Subcutaneous adipose tissue (tissue), 4 donors: ENCODE results near the gene DTNB. TPM values are rescaled to one million over a fixed set of nuclear protein-coding genes. Genes with fewer than 3 reads are reported as not detected.

Experiments used
- total RNA-seq, 4 donors: library from RNA; depleted of rRNA; stranded (reverse); fragments of >200 nt; gene quantifications; one replicate each; pipeline ENCODE4 v1.1.0, GENCODE V29; 2016
- TF ChIP-seq, protein P1 (sequence below): fragments of 450-650 bp; IDR thresholded peaks from one replicate; pipeline ENCODE4 v1.5.1; 2016; ENCODE audit warnings: low read depth, mild to moderate bottlenecking, control low read depth, antibody characterized with exemption, moderate library complexity

DTNB gene
- total RNA-seq, 4 donors from 2014 or later: 4.6 to 11.6 (median 7.3) TPM

DNA sequence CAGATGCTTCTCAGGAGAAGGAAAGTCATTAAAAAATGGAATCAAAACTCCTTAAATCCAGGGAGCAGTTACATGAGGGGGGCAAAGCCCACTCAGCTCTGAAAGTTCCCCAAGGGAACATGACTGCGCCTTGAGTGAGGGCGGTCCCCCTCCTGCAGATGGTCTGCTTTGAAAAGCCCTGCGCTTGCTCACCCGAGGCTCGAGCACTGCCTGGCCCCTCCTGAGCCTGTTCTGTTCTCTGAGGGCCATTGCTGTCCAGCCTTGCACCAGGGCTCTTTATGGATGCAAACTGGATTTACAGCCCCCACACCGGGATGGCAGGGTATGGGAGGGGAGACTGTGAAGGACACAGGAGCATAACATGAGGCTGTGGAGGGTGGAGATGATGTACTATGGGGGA lies 293.8 kb downstream of the DTNB start:
- TF ChIP-seq, protein P1, sequence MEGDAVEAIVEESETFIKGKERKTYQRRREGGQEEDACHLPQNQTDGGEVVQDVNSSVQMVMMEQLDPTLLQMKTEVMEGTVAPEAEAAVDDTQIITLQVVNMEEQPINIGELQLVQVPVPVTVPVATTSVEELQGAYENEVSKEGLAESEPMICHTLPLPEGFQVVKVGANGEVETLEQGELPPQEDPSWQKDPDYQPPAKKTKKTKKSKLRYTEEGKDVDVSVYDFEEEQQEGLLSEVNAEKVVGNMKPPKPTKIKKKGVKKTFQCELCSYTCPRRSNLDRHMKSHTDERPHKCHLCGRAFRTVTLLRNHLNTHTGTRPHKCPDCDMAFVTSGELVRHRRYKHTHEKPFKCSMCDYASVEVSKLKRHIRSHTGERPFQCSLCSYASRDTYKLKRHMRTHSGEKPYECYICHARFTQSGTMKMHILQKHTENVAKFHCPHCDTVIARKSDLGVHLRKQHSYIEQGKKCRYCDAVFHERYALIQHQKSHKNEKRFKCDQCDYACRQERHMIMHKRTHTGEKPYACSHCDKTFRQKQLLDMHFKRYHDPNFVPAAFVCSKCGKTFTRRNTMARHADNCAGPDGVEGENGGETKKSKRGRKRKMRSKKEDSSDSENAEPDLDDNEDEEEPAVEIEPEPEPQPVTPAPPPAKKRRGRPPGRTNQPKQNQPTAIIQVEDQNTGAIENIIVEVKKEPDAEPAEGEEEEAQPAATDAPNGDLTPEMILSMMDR: no peak

DNA sequence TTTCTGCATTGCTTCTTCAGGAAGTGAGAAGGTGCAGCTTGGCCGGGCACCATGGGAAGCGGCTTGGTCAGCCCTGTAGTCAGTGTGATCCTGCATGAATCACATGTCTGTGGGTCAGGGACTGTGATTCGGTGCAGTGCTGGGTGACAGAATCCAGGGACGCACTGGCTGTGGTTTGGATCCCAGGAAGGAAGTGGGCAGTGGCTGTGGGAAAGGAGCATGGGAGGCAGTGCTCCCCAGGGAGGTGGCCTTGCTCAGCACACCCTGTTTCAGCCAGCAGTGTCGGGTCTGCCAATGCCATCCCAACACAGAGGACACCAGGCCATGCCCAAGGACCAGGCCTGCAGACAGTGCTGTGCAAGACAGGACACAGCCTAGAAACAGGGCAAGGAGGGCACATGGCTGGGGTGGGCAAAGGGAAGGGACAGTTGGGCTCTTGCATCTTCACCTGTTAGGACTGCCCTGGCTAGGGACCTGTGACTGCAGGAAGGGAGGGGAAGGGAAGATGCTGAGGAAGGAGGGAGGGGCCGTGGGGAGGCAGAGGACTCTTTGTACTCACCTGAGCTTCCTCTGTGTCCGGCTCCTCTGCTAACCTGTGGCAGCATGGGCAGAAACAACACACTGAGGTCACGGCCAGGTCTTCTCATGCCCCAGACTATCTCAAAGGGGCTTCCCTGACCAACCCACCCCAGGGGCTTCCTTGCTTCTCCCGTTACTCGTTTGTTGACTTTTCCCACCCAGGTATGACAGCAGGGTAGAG lies 294.5 kb downstream of the DTNB start:
- TF ChIP-seq, protein P1: no peak

DNA sequence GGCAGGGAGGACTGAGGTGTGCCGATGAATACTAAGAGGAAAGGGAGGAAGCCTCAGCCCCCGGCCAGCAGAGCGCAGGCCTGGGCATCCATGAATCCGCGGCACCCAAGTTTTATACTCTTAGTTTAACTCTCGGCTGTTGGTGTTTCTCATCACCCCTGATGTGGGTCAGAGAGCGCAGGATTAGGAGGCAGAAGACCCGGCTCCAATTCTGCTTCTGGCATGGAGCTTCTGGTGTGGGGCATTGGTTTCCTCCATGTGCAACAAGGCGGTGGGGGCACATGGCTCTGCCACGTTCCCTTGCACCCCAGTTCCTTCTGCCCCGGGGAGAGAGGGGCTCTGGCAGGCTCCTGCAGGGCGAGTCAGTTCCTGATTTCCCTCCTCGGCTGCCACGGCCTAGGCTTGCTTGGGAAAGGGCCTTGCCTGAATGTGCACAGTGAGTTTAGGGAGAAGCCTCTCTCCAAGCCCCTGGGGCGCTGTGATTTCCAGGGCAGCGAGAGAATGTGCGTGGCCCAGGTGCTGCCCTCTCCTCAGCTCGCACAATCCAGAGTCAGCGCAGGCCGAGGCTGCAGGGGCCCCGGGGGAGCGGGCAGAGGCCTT lies 295.5 kb downstream of the DTNB start:
- TF ChIP-seq, protein P1: no peak

DNA sequence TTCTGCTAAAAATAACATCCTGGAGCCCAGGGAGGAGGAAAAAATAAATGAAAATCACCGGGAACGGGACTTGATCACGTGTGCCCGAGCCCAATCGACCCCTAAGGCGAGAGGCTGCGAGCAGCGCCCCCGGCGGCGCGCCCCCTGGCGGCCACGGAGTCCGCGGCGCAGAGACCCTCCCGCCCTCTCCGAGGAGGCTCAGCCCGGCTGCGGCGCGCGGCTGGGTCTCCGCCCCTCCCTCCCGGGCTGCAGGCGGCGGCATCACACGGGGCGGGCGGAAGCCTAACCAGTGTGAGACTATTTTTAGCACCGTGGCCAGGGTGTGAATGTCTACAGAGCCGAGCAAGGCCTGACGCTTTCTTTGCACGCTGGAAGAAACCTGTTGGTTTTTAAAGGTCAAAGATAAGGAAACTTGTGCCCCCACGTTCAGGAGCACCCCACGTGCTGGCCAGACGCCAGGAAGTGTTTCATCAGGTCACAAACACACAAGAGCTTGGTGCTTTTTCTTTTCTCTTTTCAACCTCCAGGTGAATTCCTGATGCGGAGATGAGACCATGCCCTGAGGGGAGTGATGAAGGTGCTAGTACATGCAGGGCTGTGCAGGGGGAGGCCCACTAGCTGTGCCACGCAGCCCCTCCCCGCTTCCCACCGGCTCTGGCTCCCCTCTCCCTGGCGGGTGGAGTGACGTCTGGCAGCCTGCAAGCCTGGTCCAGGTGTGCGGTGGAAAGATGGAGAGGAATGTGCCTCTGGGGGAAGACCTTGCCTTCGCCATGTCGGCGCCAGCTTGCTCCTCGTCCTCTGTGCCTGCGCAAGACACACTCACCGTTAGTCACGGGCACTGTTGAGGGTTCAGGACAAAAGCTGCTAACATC lies 296.4 kb downstream of the DTNB start:
- TF ChIP-seq, protein P1: no peak

DNA sequence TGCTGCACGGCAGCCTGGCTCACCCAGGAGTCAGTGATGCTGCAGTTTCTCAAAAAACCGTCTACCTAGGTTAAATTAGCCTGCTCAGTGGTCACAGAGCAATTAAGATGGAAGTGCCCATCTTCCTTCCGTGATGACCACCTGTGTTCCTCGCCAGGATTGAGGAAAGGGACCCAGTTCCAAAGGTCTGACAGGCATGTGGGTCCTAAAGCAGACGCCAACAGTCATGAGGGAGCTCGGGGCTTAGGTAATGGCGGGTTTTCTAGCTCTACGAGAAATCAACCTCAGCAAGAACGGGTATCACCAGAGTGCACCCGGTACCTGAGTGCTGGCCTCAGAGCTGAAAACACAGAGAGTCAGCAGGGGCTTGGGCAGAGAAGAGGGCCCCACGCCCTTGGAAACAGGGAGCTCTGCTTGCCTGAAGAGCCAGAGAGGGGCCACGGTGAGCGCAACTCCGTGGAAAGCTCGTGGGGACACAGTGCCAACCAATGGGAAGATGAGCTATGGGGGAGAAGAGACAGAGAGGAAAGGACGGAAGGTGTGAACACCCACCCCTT lies 297.3 kb downstream of the DTNB start:
- TF ChIP-seq, protein P1: no peak

DNA sequence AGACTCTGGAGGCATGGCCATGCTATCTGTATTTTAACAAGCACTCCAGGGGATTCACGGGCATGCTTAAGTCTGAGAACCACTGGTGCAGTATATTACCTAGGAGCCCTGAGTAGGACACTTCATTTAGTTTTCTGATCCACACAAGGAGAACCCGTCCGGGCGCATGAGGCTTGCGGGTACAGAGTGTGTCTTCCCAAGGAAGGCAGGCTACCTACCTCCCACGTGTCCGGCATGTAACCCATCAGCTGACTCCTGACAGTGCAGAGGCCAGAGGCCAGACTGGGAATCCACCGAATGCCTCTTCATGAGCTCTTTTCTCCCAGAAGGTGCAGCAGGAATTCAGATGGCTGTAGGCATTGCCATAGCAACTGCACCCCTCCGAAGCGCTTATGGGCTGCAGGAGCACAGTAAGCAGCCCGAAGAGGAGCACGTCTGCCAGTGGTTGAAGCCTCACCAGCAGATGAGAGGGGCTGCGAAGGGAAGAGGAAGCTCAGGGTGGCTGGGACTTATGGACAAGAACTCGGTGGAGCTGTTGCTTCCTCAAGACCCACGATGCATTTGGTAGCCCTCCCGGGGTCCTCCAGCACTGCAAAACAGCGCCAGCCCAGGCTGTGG lies 297.9 kb downstream of the DTNB start:
- TF ChIP-seq, protein P1: no peak
